UCSD-AML1 (cell line): ENCODE results near the gene RETREG3.
A peak's percentile ranks its signal among the peaks of the same experiment; 100 is the strongest.

Experiments used
- DNase-seq: peaks from one replicate; lab custom pipeline; 2025; ENCODE audit not compliant: unreplicated experiment; lab: John Stamatoyannopoulos, UW

The RETREG3 gene

DNA sequence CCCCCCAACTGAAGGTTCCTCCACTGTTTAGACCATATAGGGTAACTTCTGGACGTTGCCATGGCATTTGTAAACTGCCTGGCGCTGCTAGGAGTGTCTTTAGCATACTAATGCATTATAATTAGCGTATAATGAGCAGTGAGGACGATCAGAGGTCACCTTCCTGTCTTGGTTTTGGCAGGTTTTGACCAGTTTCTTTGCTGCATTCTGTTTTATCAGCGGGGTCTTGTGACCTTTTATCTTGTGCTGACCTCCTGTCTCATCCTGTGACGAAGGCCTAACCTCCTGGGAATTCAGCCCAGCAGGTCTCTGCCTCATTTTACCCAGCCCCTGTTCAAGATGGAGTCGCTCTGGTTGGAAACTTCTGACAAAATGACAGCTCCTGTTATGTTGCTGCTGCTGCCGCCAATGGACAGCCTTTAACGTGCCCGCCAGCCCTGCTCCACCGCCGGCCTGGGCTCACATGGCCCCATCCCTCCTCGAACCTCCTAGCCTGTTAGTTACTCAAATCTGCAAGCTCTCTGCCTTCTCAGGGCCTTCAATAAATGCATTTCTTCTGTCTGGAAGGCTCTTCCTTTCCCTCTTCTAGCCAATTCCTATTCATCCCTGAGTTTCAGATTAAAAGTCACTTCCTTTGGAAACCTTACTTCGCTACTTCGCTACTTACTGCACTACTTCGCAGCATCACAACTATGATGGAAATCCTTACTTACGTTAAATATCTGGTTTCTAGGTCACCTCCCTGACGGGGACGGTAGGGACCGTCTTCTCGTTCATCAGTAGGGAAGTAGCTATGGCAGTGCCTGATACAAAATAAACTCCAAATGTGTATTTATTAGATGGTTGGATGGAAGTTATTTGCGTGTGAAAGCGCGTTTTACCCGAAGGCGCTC lies 73.8 kb downstream of the RETREG3 start:
- no peak for DNase-seq

DNA sequence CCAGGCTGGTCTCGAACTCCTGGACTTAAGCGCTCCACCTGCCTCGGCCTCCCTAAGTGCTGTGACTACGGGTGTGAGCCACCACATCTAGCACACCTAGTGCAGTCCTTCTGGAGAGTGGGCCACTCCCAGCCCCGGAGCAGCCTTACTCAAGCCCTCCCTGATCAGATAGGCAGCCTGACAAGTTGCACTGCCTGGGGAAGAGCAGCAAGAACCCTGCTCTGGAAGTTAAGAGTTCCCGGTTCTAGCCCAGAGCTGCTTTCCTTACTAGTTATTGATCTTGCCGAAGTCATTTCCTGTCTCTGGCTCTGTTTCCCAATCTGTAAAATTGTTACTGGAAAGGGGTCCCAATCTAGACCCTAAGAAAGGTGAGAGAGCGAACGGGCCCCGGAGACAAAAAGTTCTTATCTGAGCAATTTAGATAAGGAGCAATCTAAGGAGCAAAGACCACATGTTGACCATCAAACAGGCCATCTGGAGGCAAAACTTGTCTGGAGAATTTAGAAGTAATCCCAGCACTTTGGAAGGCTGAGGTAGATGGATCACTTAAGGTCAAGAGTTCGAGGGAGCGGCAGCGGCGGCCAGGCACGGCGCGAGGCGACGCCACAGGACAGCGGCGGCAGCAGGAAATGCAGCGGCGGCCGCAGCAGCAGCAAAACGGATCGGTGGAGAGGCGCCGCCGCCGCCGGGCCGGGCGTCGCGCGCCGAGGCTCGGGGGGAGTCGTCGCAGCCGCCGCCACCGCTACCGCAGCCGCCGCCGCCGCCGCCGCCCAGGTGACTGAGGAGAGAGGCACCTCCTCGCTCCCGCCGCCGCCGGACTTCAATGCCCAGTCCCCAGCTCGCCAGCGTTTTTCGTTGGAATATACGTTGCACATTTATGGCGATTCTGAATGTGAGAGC lies 77.5 kb downstream of the RETREG3 start:
- DNase-seq: peak; percentile 69

DNA sequence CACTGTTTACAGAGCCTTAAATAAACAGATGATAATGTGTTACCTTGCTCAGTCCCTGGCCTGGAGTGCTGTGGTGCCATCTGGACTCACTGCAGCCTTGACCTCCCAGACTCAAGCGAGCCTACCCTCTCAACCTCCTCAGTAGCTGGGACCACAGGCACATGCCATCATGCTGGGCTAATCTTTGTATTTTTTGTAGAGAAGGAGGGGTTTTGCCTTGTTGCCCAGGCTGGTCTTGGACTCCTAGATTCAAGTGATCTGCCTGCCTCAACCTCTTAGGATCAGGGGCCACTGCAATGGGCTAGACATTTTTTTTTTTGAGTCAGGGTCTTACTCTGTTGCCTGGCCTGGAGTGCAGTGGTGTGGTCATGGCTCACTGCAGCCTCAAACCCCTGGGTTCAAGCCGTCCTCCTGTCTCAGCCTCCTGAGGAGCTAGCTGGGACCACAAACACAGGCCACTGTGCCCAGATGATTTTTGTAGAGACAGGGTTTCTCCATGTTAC lies 78.2 kb downstream of the RETREG3 start:
- DNase-seq: no peak
